Peyer's patch (tissue), 4 donors: ENCODE measurements around the gene RNLS. TPM values are rescaled to one million over a fixed set of nuclear protein-coding genes. Genes with fewer than 3 reads are reported as not detected.

Experiments
- DNase-seq, 3 donors: peaks; one replicate each; pipeline ENCODE4 v3.0.0-alpha.2; 2017 to 2019
- H3K27ac ChIP-seq, 4 donors: fragments of 200-600 bp; sonication (generic); one replicate each; pipeline ENCODE4 v1.5.1; 2016 to 2019
- H3K27me3 ChIP-seq, 2 donors: fragments of 200-600 bp; sonication (generic); one replicate each; pipeline ENCODE4 v1.5.1; 2019
- H3K36me3 ChIP-seq, 3 donors: fragments of 200-600 bp; sonication (generic); one replicate each; pipeline ENCODE4 v1.5.1; 2016 to 2019
- H3K4me1 ChIP-seq, 4 donors: fragments of 200-600 bp; sonication (generic); one replicate each; pipeline ENCODE4 v1.5.1; 2016 to 2019
- H3K4me3 ChIP-seq, 4 donors: fragments of 200-600 bp; sonication (generic); 1 replicate in 3 of 4; 2 replicates in 1 of 4; pipeline ENCODE4 v1.5.1; 2016 to 2019; ENCODE audit warnings: mild to moderate bottlenecking in 1 of 4
- H3K9me3 ChIP-seq, 4 donors: fragments of 200-600 bp; sonication (generic); one replicate each; pipeline ENCODE4 v1.5.1; 2016 to 2019; ENCODE audit warnings: mild to moderate bottlenecking in 1 of 4
- POLR2A ChIP-seq, 2 donors: fragments of 450-650 bp; IDR thresholded peaks; one replicate each; pipeline ENCODE4 v1.5.1; 2017; ENCODE audit warnings: antibody characterized with exemption in 2 of 2, mild to moderate bottlenecking in 2 of 2, moderate library complexity in 2 of 2
- total RNA-seq, 4 donors: library from RNA; depleted of rRNA; stranded (reverse); fragments of >200 nt; gene quantifications; one replicate each; pipeline ENCODE4 v1.1.0, GENCODE V29; 2016
- TF ChIP-seq, protein P1 (sequence below), 6 experiments: fragments of 450-650 bp in 4 of 6; fragments of 200-600 bp in 2 of 6; sonication (generic) in 1 of 6; IDR thresholded peaks; one replicate each; pipeline ENCODE4 v1.5.1; 2017 to 2019; ENCODE audit warnings: antibody characterized with exemption in 6 of 6, mild to moderate bottlenecking in 3 of 6, moderate library complexity in 1 of 6

RNLS gene
- total RNA-seq, 4 donors from 2014 or later, result 4.1 to 29.6 (median 22.6) TPM

- Histone ChIP-seq H3K9me3 (no peaks in the 10 kb centered on the region), H3K27me3 (no peaks in the 10 kb centered on the region), H3K36me3 (no peaks in the 10 kb centered on the region), H3K4me1 (no peaks in the 10 kb centered on the region), H3K27ac (no peak overlapping the region), H3K4me3 (no peak overlapping the region)
- no peak for TF ChIP-seq POLR2A (IDR thresholded peaks at IDR 0.05)
- TF ChIP-seq, protein P1, sequence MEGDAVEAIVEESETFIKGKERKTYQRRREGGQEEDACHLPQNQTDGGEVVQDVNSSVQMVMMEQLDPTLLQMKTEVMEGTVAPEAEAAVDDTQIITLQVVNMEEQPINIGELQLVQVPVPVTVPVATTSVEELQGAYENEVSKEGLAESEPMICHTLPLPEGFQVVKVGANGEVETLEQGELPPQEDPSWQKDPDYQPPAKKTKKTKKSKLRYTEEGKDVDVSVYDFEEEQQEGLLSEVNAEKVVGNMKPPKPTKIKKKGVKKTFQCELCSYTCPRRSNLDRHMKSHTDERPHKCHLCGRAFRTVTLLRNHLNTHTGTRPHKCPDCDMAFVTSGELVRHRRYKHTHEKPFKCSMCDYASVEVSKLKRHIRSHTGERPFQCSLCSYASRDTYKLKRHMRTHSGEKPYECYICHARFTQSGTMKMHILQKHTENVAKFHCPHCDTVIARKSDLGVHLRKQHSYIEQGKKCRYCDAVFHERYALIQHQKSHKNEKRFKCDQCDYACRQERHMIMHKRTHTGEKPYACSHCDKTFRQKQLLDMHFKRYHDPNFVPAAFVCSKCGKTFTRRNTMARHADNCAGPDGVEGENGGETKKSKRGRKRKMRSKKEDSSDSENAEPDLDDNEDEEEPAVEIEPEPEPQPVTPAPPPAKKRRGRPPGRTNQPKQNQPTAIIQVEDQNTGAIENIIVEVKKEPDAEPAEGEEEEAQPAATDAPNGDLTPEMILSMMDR (IDR thresholded peaks at IDR 0.05), result no peak
- DNase-seq, result no peak
These were observed 85.2 kb downstream of the RNLS start for GRCh38 chr10:88497913-88498312.

GRCh38 chr10:88494537-88494936 lies 88.6 kb downstream of the RNLS start:
- Histone ChIP-seq H3K4me1 (no peaks in the 10 kb centered on the region), H3K9me3 (no peaks in the 10 kb centered on the region), H3K27me3 (no peaks in the 10 kb centered on the region), H3K36me3 (no peaks in the 10 kb centered on the region), H3K4me3 (no peak overlapping the region), H3K27ac (no peak overlapping the region)
- DNase-seq, result no peak
- TF ChIP-seq POLR2A (IDR thresholded peaks at IDR 0.05), result no peak
- TF ChIP-seq, protein P1 (IDR thresholded peaks at IDR 0.05), result no peak

GRCh38 chr10:88493691-88494483 lies 89.2 kb downstream of the RNLS start:
- no peak for DNase-seq
- TF ChIP-seq, protein P1 (IDR thresholded peaks at IDR 0.05), result no peak
- TF ChIP-seq POLR2A (IDR thresholded peaks at IDR 0.05), result no peak
- Histone ChIP-seq H3K9me3 (no peaks in the 10 kb centered on the region), H3K4me3 (no peak overlapping the region), H3K36me3 (no peaks in the 10 kb centered on the region), H3K4me1 (no peaks in the 10 kb centered on the region), H3K27ac (no peak overlapping the region), H3K27me3 (no peaks in the 10 kb centered on the region)

DNA sequence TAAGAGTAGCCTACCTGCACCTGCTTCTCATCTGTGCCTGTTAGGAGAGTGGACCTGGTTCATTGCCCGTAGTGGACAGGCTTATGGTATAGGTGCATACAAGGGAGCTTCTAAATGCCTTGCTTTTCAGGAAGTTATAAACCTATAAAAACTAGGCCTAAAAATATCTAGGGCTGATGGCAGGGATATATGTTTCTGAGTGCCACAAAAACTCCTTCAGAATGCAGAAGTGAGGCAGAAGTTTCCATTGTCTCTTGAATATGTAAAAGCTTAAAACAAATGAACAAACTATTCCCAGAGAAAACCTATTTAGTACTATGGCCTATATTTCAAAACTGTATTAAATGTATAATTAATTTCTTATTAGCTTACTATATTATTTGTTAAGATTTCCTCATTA lies 91.8 kb downstream of the RNLS start:
- H3K9me3 ChIP-seq, result no peaks in the 10 kb centered on the region
- H3K4me1 ChIP-seq, result no peaks in the 10 kb centered on the region
- no peak for DNase-seq
- no peaks in the 10 kb centered on the region for H3K27me3 ChIP-seq
- no peak overlapping the region for H3K4me3 ChIP-seq
- no peaks in the 10 kb centered on the region for H3K36me3 ChIP-seq
- no peak overlapping the region for H3K27ac ChIP-seq
- TF ChIP-seq POLR2A (IDR thresholded peaks at IDR 0.05), result no peak
- TF ChIP-seq, protein P1 (IDR thresholded peaks at IDR 0.05), result no peak

GRCh38 chr10:88490231-88490980 lies 92.7 kb downstream of the RNLS start:
- Histone ChIP-seq H3K36me3 (no peaks in the 10 kb centered on the region), H3K4me1 (no peaks in the 10 kb centered on the region), H3K27ac (no peak overlapping the region), H3K9me3 (no peaks in the 10 kb centered on the region), H3K27me3 (no peaks in the 10 kb centered on the region), H3K4me3 (no peak overlapping the region)
- TF ChIP-seq, protein P1 (IDR thresholded peaks at IDR 0.05), result no peak
- TF ChIP-seq POLR2A (IDR thresholded peaks at IDR 0.05), result no peak
- no peak for DNase-seq
